ACC112 (cell line): ENCODE data around the gene SHROOM3.

ENCODE experiments used
- H2AFZ ChIP-seq: fragments of 200-600 bp; sonication (generic); one replicate; pipeline ENCODE4 v1.6.0; 2017; ENCODE audit warnings: antibody characterized with exemption, low read length; ENCODE audit not compliant: unreplicated experiment
- H3K27ac ChIP-seq: fragments of 200-600 bp; sonication (generic); 2 replicates; pipeline ENCODE4 v1.5.1; 2014; ENCODE audit warnings: low read depth, mild to moderate bottlenecking, antibody characterized with exemption, low read length, moderate library complexity
- H3K27me3 ChIP-seq: fragments of 200-600 bp; sonication (generic); 2 replicates; pipeline ENCODE4 v1.6.1; 2014; ENCODE audit warnings: mild to moderate bottlenecking, antibody characterized with exemption, low read length, moderate library complexity, mixed read lengths; ENCODE audit not compliant: insufficient read depth
- H3K36me3 ChIP-seq: fragments of 200-600 bp; sonication (generic); 2 replicates; pipeline ENCODE4 v1.6.1; 2016; ENCODE audit warnings: mild to moderate bottlenecking, antibody characterized with exemption, low read length, moderate library complexity, mixed read lengths; ENCODE audit not compliant: insufficient read depth
- H3K4me1 ChIP-seq: fragments of 200-600 bp; sonication (generic); one replicate; pipeline ENCODE4 v1.6.1; 2016; ENCODE audit warnings: low read length, mixed read lengths; ENCODE audit not compliant: insufficient read depth, unreplicated experiment, control insufficient read depth
- H3K4me3 ChIP-seq: fragments of 200-600 bp; sonication (generic); 2 replicates; pipeline ENCODE4 v1.5.1; 2014; ENCODE audit warnings: mild to moderate bottlenecking, low read depth, low read length
- H3K79me2 ChIP-seq: fragments of 200-600 bp; sonication (generic); one replicate; pipeline ENCODE4 v1.6.0; 2016; ENCODE audit warnings: low read length; ENCODE audit not compliant: control insufficient read depth, unreplicated experiment, insufficient read depth

SHROOM3 gene

GRCh38 chr4:76681996-76682395 lies 247.0 kb downstream of the SHROOM3 start:
- Histone ChIP-seq H2AFZ (no peak overlapping the region), H3K79me2 (no peaks in the 10 kb centered on the region), H3K27ac (no peak overlapping the region), H3K27me3 (no peaks in the 10 kb centered on the region; the same call in 1 of the 2 replicates), H3K36me3 (no peaks in the 10 kb centered on the region), H3K4me3 (no peak overlapping the region), H3K4me1 (no peaks in the 10 kb centered on the region)

GRCh38 chr4:76683144-76683543 lies 248.1 kb downstream of the SHROOM3 start:
- H3K4me1 ChIP-seq = no peaks in the 10 kb centered on the region
- H3K4me3 ChIP-seq = no peak overlapping the region
- H3K27ac ChIP-seq = no peak overlapping the region
- no peaks in the 10 kb centered on the region for H3K79me2 ChIP-seq
- no peaks in the 10 kb centered on the region for H3K36me3 ChIP-seq
- no peak overlapping the region for H2AFZ ChIP-seq
- H3K27me3 ChIP-seq = no peaks in the 10 kb centered on the region; the same call in 1 of the 2 replicates

GRCh38 chr4:76687746-76688448 lies 252.9 kb downstream of the SHROOM3 start:
- H3K79me2 ChIP-seq = no peaks in the 10 kb centered on the region
- no peaks in the 10 kb centered on the region for H3K36me3 ChIP-seq
- H3K27me3 ChIP-seq = peaks cover 19% of the 10 kb centered on the region
- peaks cover 4% of the 10 kb centered on the region for H3K4me1 ChIP-seq
- no peak overlapping the region for H3K4me3 ChIP-seq
- no peak overlapping the region for H3K27ac ChIP-seq
- H2AFZ ChIP-seq = no peak overlapping the region

- Histone ChIP-seq H3K4me3 (peak overlapping the region; percentile 74), H2AFZ (peak overlapping the region; percentile 49), H3K79me2 (no peaks in the 10 kb centered on the region), H3K4me1 (peaks cover 4% of the 10 kb centered on the region), H3K27ac (no peak overlapping the region), H3K36me3 (no peaks in the 10 kb centered on the region), H3K27me3 (peaks cover 19% of the 10 kb centered on the region)
Observed at GRCh38 chr4:76688619-76689144, 253.7 kb downstream of the SHROOM3 start.

GRCh38 chr4:76689145-76689817 lies 254.3 kb downstream of the SHROOM3 start:
- H3K27ac ChIP-seq = no peak overlapping the region
- no peaks in the 10 kb centered on the region for H3K36me3 ChIP-seq
- peaks cover 4% of the 10 kb centered on the region for H3K4me1 ChIP-seq
- H3K79me2 ChIP-seq = no peaks in the 10 kb centered on the region
- H2AFZ ChIP-seq = peak overlapping the region; percentile 49
- H3K27me3 ChIP-seq = peaks cover 19% of the 10 kb centered on the region; the same call in 1 of the 2 replicates
- peak overlapping the region; percentile 74 for H3K4me3 ChIP-seq

- H3K4me1 ChIP-seq = peaks cover 4% of the 10 kb centered on the region
- H3K27me3 ChIP-seq = peaks cover 19% of the 10 kb centered on the region; the same call in 1 of the 2 replicates
- H3K4me3 ChIP-seq = peak overlapping the region; percentile 74
- H3K36me3 ChIP-seq = no peaks in the 10 kb centered on the region
- no peaks in the 10 kb centered on the region for H3K79me2 ChIP-seq
- H3K27ac ChIP-seq = no peak overlapping the region
- peak overlapping the region; percentile 49 for H2AFZ ChIP-seq
Observed at GRCh38 chr4:76690011-76690905, 255.2 kb downstream of the SHROOM3 start.

GRCh38 chr4:76690906-76691275 lies 255.9 kb downstream of the SHROOM3 start:
- Histone ChIP-seq H3K79me2 (no peaks in the 10 kb centered on the region), H3K36me3 (no peaks in the 10 kb centered on the region), H3K27ac (no peak overlapping the region), H2AFZ (no peak overlapping the region), H3K27me3 (peaks cover 19% of the 10 kb centered on the region; the same call in 1 of the 2 replicates), H3K4me3 (no peak overlapping the region), H3K4me1 (peaks cover 4% of the 10 kb centered on the region)

GRCh38 chr4:76691807-76692582 lies 257.0 kb downstream of the SHROOM3 start:
- Histone ChIP-seq H3K27ac (no peak overlapping the region), H3K79me2 (no peaks in the 10 kb centered on the region), H3K27me3 (peaks cover 19% of the 10 kb centered on the region; the same call in 1 of the 2 replicates)

GRCh38 chr4:76692761-76693160 lies 257.7 kb downstream of the SHROOM3 start:
- H3K4me3 ChIP-seq = no peak overlapping the region
- no peak overlapping the region for H2AFZ ChIP-seq
- H3K36me3 ChIP-seq = no peaks in the 10 kb centered on the region
- H3K27ac ChIP-seq = no peak overlapping the region
- no peaks in the 10 kb centered on the region for H3K79me2 ChIP-seq
- peaks cover 19% of the 10 kb centered on the region; the same call in 1 of the 2 replicates for H3K27me3 ChIP-seq
- H3K4me1 ChIP-seq = peaks cover 4% of the 10 kb centered on the region

More at GRCh38 chr4:76691807-76692582, 257.0 kb downstream of the SHROOM3 start:
- H3K4me1 ChIP-seq = peaks cover 4% of the 10 kb centered on the region
- H3K4me3 ChIP-seq = no peak overlapping the region
- H3K36me3 ChIP-seq = no peaks in the 10 kb centered on the region
- no peak overlapping the region for H2AFZ ChIP-seq
